HCT116 (cell line): Measurements from ENCODE around the gene SNF8. TPM values are rescaled to one million over a fixed set of nuclear protein-coding genes. Genes with fewer than 3 reads are reported as not detected.

Experiments used
- ATAC-seq: fragments of 200-7000 bp; cut with Tn5 transposase; 2 replicates; pipeline ENCODE4 v1.9.1; 2020; ENCODE audit warnings: mild to moderate bottlenecking, moderate library complexity
- BruUV-seq: library from RNA; stranded (reverse); fragments of 400-500 nt; replicated peaks from 2 replicates; lab custom pipeline; 2021; lab: Mats Ljungman, UMichigan
- CTCF ChIA-PET: fragments of 300-600 bp; sonication (Branson Sonifier 250); formaldehyde crosslinking; loops from one replicate; lab custom pipeline; 2021; ENCODE audit warnings: antibody characterized with exemption; lab: Charles Lee
- POLR2A ChIA-PET: fragments of 300-600, 350-600 bp; sonication (Branson Sonifier 250); formaldehyde crosslinking; loops from one replicate; lab custom pipeline; 2021; ENCODE audit warnings: antibody characterized with exemption; lab: Charles Lee
- RAD21 ChIA-PET, 2 experiments: fragments of 300-600 bp; sonication (Branson Sonifier 250); formaldehyde crosslinking; loops; one replicate each; lab custom pipeline; 2023; ENCODE audit warnings: low total read pairs in 2 of 2; ENCODE audit not compliant: uncharacterized antibody in 2 of 2, unreplicated experiment in 2 of 2, low non-redundant PET in 1 of 2; lab: Charles Lee
- DNase-seq: peaks from one replicate; pipeline ENCODE4 v3.0.0-alpha.2; 2010; ENCODE audit warnings: low read depth, low spot score
- H2AFZ ChIP-seq: fragments of 200-600 bp; shearing (Covaris generic), sonication (generic); 2 replicates; pipeline ENCODE4 v1.6.1; 2017; ENCODE audit warnings: low read depth, mixed run types, mixed read lengths, antibody characterized with exemption, low read length; ENCODE audit not compliant: poor library complexity, severe bottlenecking
- H3K27ac ChIP-seq: 2 replicates; pipeline ENCODE4 v1.5.1; 2012; ENCODE audit warnings: low read depth, low read length
- H3K27me3 ChIP-seq: fragments of 200-600 bp; sonication (generic); 2 replicates; pipeline ENCODE4 v1.6.1; 2016; ENCODE audit warnings: mixed run types, low read length, mixed read lengths; ENCODE audit not compliant: insufficient read depth
- H3K36me3 ChIP-seq, 2 experiments: fragments of 200-500 bp in 1 of 2; fragments of 200-600 bp in 1 of 2; sonication (Bioruptor generic) in 1 of 2; sonication (generic) in 1 of 2; 2 replicates each; pipeline versions ENCODE4 v1.5.1 to v1.6.1; 2014 to 2016; ENCODE audit warnings: low read length in 2 of 2, inconsistent platforms in 1 of 2, mixed read lengths in 1 of 2, mixed run types in 1 of 2; ENCODE audit not compliant: insufficient read depth in 2 of 2, control insufficient read depth in 1 of 2
- H3K4me1 ChIP-seq, 2 experiments: fragments of 200-600 bp in 1 of 2; sonication (generic) in 1 of 2; 2 replicates each; pipeline versions ENCODE4 v1.5.1 to v1.6.1; 2012 to 2017; ENCODE audit warnings: low read length in 2 of 2, inconsistent platforms in 1 of 2, mild to moderate bottlenecking in 1 of 2, mixed read lengths in 1 of 2, mixed run types in 1 of 2, moderate library complexity in 1 of 2; ENCODE audit not compliant: insufficient read depth in 2 of 2, control insufficient read depth in 1 of 2
- H3K4me2 ChIP-seq: fragments of 200-600 bp; sonication (generic); 2 replicates; pipeline ENCODE4 v1.6.1; 2017; ENCODE audit warnings: mixed run types, low read length, mixed read lengths
- H3K4me3 ChIP-seq, 2 experiments: fragments of 200-600 bp in 1 of 2; sonication (generic) in 1 of 2; replicated peaks in 1 of 2; 2 replicates each; pipeline ENCODE4 v1.5.1; 2011 to 2016; ENCODE audit warnings: low read length in 2 of 2, control low read depth in 1 of 2, low read depth in 1 of 2, mild to moderate bottlenecking in 1 of 2, mixed read lengths in 1 of 2, mixed run types in 1 of 2
- H3K79me2 ChIP-seq: fragments of 200-600 bp; sonication (generic); 2 replicates; pipeline ENCODE4 v1.6.1; 2017; ENCODE audit warnings: mild to moderate bottlenecking, mixed run types, low read length, moderate library complexity, mixed read lengths; ENCODE audit not compliant: insufficient read depth
- H3K9ac ChIP-seq: fragments of 200-600 bp; sonication (generic); 2 replicates; pipeline ENCODE4 v1.6.1; 2016; ENCODE audit warnings: low read length, mixed read lengths
- H3K9me2 ChIP-seq: fragments of 200-600 bp; sonication (generic), shearing (Covaris generic); 2 replicates; pipeline ENCODE4 v1.6.1; 2017; ENCODE audit warnings: mixed run types, mild to moderate bottlenecking, moderate library complexity; ENCODE audit not compliant: insufficient read depth
- H3K9me3 ChIP-seq, 2 experiments: fragments of 200-500 bp in 1 of 2; fragments of 200-600 bp in 1 of 2; sonication (Bioruptor generic) in 1 of 2; sonication (generic) in 1 of 2; 2 replicates each; pipeline ENCODE4 v1.6.1; 2014 to 2017; ENCODE audit warnings: low read length in 2 of 2, mixed read lengths in 2 of 2, inconsistent platforms in 1 of 2, low read depth in 1 of 2, mild to moderate bottlenecking in 1 of 2, mixed run types in 1 of 2, moderate library complexity in 1 of 2; ENCODE audit not compliant: control insufficient read depth in 1 of 2, insufficient read depth in 1 of 2
- H4K20me1 ChIP-seq: fragments of 200-600 bp; sonication (generic), shearing (Covaris generic); 2 replicates; pipeline ENCODE4 v1.6.1; 2017; ENCODE audit warnings: mixed run types, mild to moderate bottlenecking, moderate library complexity; ENCODE audit not compliant: insufficient read depth
- ATF3 ChIP-seq: IDR thresholded peaks from 2 replicates; pipeline ENCODE4 v1.6.1; 2012
- CBX3 ChIP-seq: IDR thresholded peaks from 2 replicates; pipeline ENCODE4 v1.6.1; 2012; ENCODE audit warnings: low read depth
- CEBPB ChIP-seq: IDR thresholded peaks from 2 replicates; pipeline ENCODE4 v1.6.1; 2012; ENCODE audit warnings: low read depth
- CTCF ChIP-seq, 3 experiments: fragments of 200-600 bp in 1 of 3; sonication (generic) in 1 of 3; IDR thresholded peaks in 2 of 3; conservative IDR thresholded peaks in 1 of 3; 2 replicates each; pipeline ENCODE4 v1.5.1; 2012 to 2017; ENCODE audit warnings: low read depth in 2 of 3, low read length in 2 of 3, antibody characterized with exemption in 1 of 3, borderline replicate concordance in 1 of 3, control low read depth in 1 of 3, mild to moderate bottlenecking in 1 of 3, mixed read lengths in 1 of 3, mixed run types in 1 of 3, moderate library complexity in 1 of 3; ENCODE audit not compliant: insufficient read depth in 1 of 3
- EZH2 ChIP-seq: fragments of 200-600 bp; sonication (generic); IDR thresholded peaks from 2 replicates; pipeline ENCODE4 v1.6.1; 2017; ENCODE audit warnings: antibody characterized with exemption, mixed run types
- EZH2phosphoT487 ChIP-seq: fragments of 200-600 bp; IDR thresholded peaks from 2 replicates; pipeline ENCODE4 v1.6.1; 2018; ENCODE audit warnings: antibody characterized with exemption, borderline replicate concordance
- FOSL1 ChIP-seq: IDR thresholded peaks from 2 replicates; pipeline ENCODE4 v1.6.1; 2012; ENCODE audit warnings: low read depth
- JUND ChIP-seq: IDR thresholded peaks from 2 replicates; pipeline ENCODE4 v1.6.1; 2012
- MAX ChIP-seq: IDR thresholded peaks from 2 replicates; pipeline ENCODE4 v1.6.1; 2012
- POLR2AphosphoS5 ChIP-seq: IDR thresholded peaks from 2 replicates; pipeline ENCODE4 v1.6.1; 2011; ENCODE audit warnings: mild to moderate bottlenecking, low read depth, low read length, moderate library complexity
- RAD21 ChIP-seq: IDR thresholded peaks from 2 replicates; pipeline ENCODE4 v1.6.1; 2012; ENCODE audit warnings: low read depth, mild to moderate bottlenecking
- REST ChIP-seq: IDR thresholded peaks from 2 replicates; pipeline ENCODE4 v1.6.1; 2012; ENCODE audit warnings: low read depth
- SP1 ChIP-seq: IDR thresholded peaks from 2 replicates; pipeline ENCODE4 v1.6.1; 2012; ENCODE audit warnings: low read depth
- SRF ChIP-seq: IDR thresholded peaks from 2 replicates; pipeline ENCODE4 v1.6.1; 2012; ENCODE audit warnings: low read depth
- TCF7L2 ChIP-seq: IDR thresholded peaks from 2 replicates; pipeline ENCODE4 v1.7.0; 2011; ENCODE audit warnings: borderline replicate concordance, inconsistent platforms; ENCODE audit not compliant: insufficient read depth, insufficient read length; ENCODE audit errors: extremely low read depth
- YY1 ChIP-seq: IDR thresholded peaks from 2 replicates; pipeline ENCODE4 v1.6.1; 2011; ENCODE audit warnings: low read length, low read depth, moderate library complexity, mild to moderate bottlenecking; ENCODE audit not compliant: insufficient replicate concordance; ENCODE audit errors: extremely low read depth
- ZBTB33 ChIP-seq: IDR thresholded peaks from 2 replicates; pipeline ENCODE4 v1.6.1; 2011; ENCODE audit warnings: mild to moderate bottlenecking, low read length, moderate library complexity; ENCODE audit not compliant: insufficient replicate concordance; ENCODE audit errors: extremely low read depth
- ZFX ChIP-seq: fragments of 450-650 bp; IDR thresholded peaks from 2 replicates; pipeline ENCODE4 v1.6.1; 2017
- ZNF274 ChIP-seq: fragments of 200-500 bp; sonication (Bioruptor generic); IDR thresholded peaks from 2 replicates; pipeline ENCODE4 v1.6.1; 2014; ENCODE audit warnings: mild to moderate bottlenecking, low read depth, low read length, inconsistent platforms
- intact Hi-C: fragments of 100-400 bp; cut with micrococcal nuclease; formaldehyde crosslinking; loops from 2 replicates; pipeline ENCODE4 v1.10.0; 2022
- total RNA-seq: library from RNA; stranded (reverse); gene quantifications from one replicate; pipeline ENCODE4 v1.2.1, GENCODE V29; 2021; ENCODE audit not compliant: unreplicated experiment

The SNF8 gene
- total RNA-seq, 1 experiment from 2014 or later, result 178 TPM

- Histone ChIP-seq H3K9me3 (no peaks in the 10 kb centered on the region), H3K79me2 (peaks cover 90% of the 10 kb centered on the region), H3K4me1 (peaks cover 15 to 23% of the 10 kb centered on the region in 2 experiments), H2AFZ (no peak overlapping the region), H4K20me1 (peaks cover 40% of the 10 kb centered on the region), H3K4me2 (no peak overlapping the region), H3K36me3 (peaks cover 53 to 64% of the 10 kb centered on the region in 2 experiments), H3K4me3 (no peak overlapping the region), H3K9ac (no peak overlapping the region), H3K27ac (no peak overlapping the region), H3K9me2 (no peaks in the 10 kb centered on the region), H3K27me3 (no peaks in the 10 kb centered on the region)
- ChIA-PET POLR2A (no interaction called here), RAD21 (no interaction called here), CTCF (no interaction called here)
- DNase-seq (no peak), ATAC-seq (no peak)
- no TSS peak for BruUV-seq
- TF ChIP-seq CTCF (IDR thresholded peaks at IDR 0.05 in 2 of 3, conservative IDR thresholded peaks at IDR 0.05 in 1 of 3; ENCODE audit: borderline replicate concordance in 1 of 3, insufficient read depth in 1 of 3, low read depth in 2 of 3, low read length in 2 of 3) (no peak), CBX3 (no peak), SRF (no peak), MAX (no peak), EZH2 (no peak), JUND (no peak), REST (no peak), ZBTB33 (no peak), ZFX (no peak), CEBPB (no peak), TCF7L2 (no peak), YY1 (no peak), FOSL1 (no peak), ZNF274 (no peak), EZH2phosphoT487 (no peak), POLR2AphosphoS5 (no peak), SP1 (no peak), ATF3 (no peak), RAD21 (no peak)
- intact Hi-C loops, result no loop called here
Observed at GRCh38 chr17:48912476-48912875, 32.2 kb downstream of the SNF8 start.
